ENCODE measurements around the gene ARSD.

The ARSD gene

GRCh38 chrX:2871831-2872230 lies 57.3 kb downstream of the ARSD start:
- H3K9me3 ChIP-seq (ENCODE audit: severe bottlenecking), result no peaks in the 10 kb centered on the region
- DNase-seq, result no peak
- TF ChIP-seq, protein P1, sequence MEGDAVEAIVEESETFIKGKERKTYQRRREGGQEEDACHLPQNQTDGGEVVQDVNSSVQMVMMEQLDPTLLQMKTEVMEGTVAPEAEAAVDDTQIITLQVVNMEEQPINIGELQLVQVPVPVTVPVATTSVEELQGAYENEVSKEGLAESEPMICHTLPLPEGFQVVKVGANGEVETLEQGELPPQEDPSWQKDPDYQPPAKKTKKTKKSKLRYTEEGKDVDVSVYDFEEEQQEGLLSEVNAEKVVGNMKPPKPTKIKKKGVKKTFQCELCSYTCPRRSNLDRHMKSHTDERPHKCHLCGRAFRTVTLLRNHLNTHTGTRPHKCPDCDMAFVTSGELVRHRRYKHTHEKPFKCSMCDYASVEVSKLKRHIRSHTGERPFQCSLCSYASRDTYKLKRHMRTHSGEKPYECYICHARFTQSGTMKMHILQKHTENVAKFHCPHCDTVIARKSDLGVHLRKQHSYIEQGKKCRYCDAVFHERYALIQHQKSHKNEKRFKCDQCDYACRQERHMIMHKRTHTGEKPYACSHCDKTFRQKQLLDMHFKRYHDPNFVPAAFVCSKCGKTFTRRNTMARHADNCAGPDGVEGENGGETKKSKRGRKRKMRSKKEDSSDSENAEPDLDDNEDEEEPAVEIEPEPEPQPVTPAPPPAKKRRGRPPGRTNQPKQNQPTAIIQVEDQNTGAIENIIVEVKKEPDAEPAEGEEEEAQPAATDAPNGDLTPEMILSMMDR (IDR thresholded peaks at IDR 0.05; ENCODE audit: low read depth, low read length), result no peak
- H3K27me3 ChIP-seq (ENCODE audit: insufficient read depth, low read depth, severe bottlenecking), result no peaks in the 10 kb centered on the region
- H3K4me3 ChIP-seq (ENCODE audit: low read depth, low read length), result no peak overlapping the region
- no peak overlapping the region for H3K27ac ChIP-seq
- H3K36me3 ChIP-seq, result peaks cover 3% of the 10 kb centered on the region

GRCh38 chrX:2870650-2871049 lies 58.5 kb downstream of the ARSD start:
- DNase-seq, result no peak
- Histone ChIP-seq H3K27me3 (ENCODE audit: insufficient read depth, low read depth, severe bottlenecking) (no peaks in the 10 kb centered on the region), H3K4me3 (ENCODE audit: low read depth, low read length) (no peak overlapping the region), H3K27ac (no peak overlapping the region), H3K36me3 (peaks cover 8% of the 10 kb centered on the region), H3K9me3 (ENCODE audit: severe bottlenecking) (no peaks in the 10 kb centered on the region)
- TF ChIP-seq, protein P1 (IDR thresholded peaks at IDR 0.05; ENCODE audit: low read depth, low read length), result no peak

DNA sequence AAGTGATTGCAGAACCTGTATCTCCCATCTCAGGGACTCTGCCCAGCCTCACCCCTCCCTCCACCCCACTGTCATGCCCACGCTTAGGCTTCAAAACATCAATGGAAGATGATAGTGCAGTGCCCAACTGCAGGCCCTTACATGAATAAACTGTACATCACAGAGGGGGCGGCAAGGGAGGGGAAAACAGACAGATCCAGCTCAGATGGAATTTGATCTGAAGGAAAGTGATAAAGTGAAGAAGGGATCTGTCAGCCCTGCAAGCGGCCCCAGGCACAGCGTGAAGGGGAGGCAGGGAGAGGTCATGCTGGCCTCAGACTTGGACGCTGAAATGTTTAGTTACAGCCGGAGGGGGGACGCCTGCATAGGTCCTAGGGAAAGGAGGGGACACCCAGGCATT lies 61.9 kb downstream of the ARSD start:
- TF ChIP-seq, protein P1 (IDR thresholded peaks at IDR 0.05; ENCODE audit: low read depth, low read length), result no peak
- H3K4me3 ChIP-seq (ENCODE audit: low read depth, low read length), result no peak overlapping the region
- DNase-seq, result no peak
- H3K9me3 ChIP-seq (ENCODE audit: severe bottlenecking), result no peaks in the 10 kb centered on the region
- peaks cover 27% of the 10 kb centered on the region for H3K36me3 ChIP-seq
- no peaks in the 10 kb centered on the region for H3K27me3 ChIP-seq (ENCODE audit: insufficient read depth, low read depth, severe bottlenecking)
- H3K27ac ChIP-seq, result no peak overlapping the region

GRCh38 chrX:2863646-2864045 lies 65.5 kb downstream of the ARSD start:
- H3K27me3 ChIP-seq (ENCODE audit: insufficient read depth, low read depth, severe bottlenecking), result no peaks in the 10 kb centered on the region
- H3K9me3 ChIP-seq (ENCODE audit: severe bottlenecking), result no peaks in the 10 kb centered on the region
- DNase-seq, result no peak
- no peak overlapping the region for H3K4me3 ChIP-seq (ENCODE audit: low read depth, low read length)
- TF ChIP-seq, protein P1 (IDR thresholded peaks at IDR 0.05; ENCODE audit: low read depth, low read length), result no peak
- no peak overlapping the region for H3K27ac ChIP-seq
- H3K36me3 ChIP-seq, result peaks cover 42% of the 10 kb centered on the region

- H3K36me3 ChIP-seq, result peaks cover 47% of the 10 kb centered on the region
Observed at GRCh38 chrX:2862404-2862803, 66.7 kb downstream of the ARSD start.

More at GRCh38 chrX:2862404-2862803, 66.7 kb downstream of the ARSD start:
- no peak for DNase-seq
- no peak overlapping the region for H3K27ac ChIP-seq
- TF ChIP-seq, protein P1 (IDR thresholded peaks at IDR 0.05; ENCODE audit: low read depth, low read length), result no peak
- H3K4me3 ChIP-seq (ENCODE audit: low read depth, low read length), result no peak overlapping the region
- no peaks in the 10 kb centered on the region for H3K27me3 ChIP-seq (ENCODE audit: insufficient read depth, low read depth, severe bottlenecking)
- no peaks in the 10 kb centered on the region for H3K9me3 ChIP-seq (ENCODE audit: severe bottlenecking)
